Ishikawa (cell line): ENCODE measurements around the gene KRTAP9-4.
"Not testable (repeated sequence)": the region's sequence is repeated elsewhere in the genome, so short reads cannot be mapped to it uniquely, and the experiment has no call there.

Experiments
- CEBPB ChIP-seq: IDR thresholded peaks from 2 replicates; pipeline ENCODE4 v1.6.1; 2012
- EP300 ChIP-seq: IDR thresholded peaks from 2 replicates; pipeline ENCODE4 v1.6.1; 2012; ENCODE audit warnings: borderline replicate concordance
- TCF12 ChIP-seq: IDR thresholded peaks from 2 replicates; pipeline ENCODE4 v1.6.1; 2012; ENCODE audit warnings: low read depth

GRCh38 chr17:41249637-41250240 is at the start of gene KRTAP9-4:
- peak; percentile 11; the same call in 1 of the 2 replicates for TF ChIP-seq EP300
- TF ChIP-seq TCF12, result peak; percentile 96
- not testable (repeated sequence) for TF ChIP-seq CEBPB
